Esophagus (tissue), 2 donors: ENCODE results near the gene COG2. TPM values are rescaled to one million over a fixed set of nuclear protein-coding genes. Genes with fewer than 3 reads are reported as not detected.

Experiments used
- H3K27ac ChIP-seq, 2 donors: one replicate each; pipeline ENCODE4 v1.5.1; 2013; ENCODE audit warnings: low read depth in 2 of 2, mild to moderate bottlenecking in 2 of 2, inconsistent platforms in 1 of 2, low read length in 1 of 2, moderate library complexity in 1 of 2
- H3K27me3 ChIP-seq, 2 donors: one replicate each; pipeline ENCODE4 v1.6.1; 2013; ENCODE audit warnings: low read length in 2 of 2, control low read depth in 1 of 2, mild to moderate bottlenecking in 1 of 2; ENCODE audit not compliant: insufficient read depth in 2 of 2, control insufficient read depth in 1 of 2
- H3K36me3 ChIP-seq, 2 donors: one replicate each; pipeline ENCODE4 v1.6.1; 2013; ENCODE audit warnings: low read length in 1 of 2; ENCODE audit not compliant: control insufficient read depth in 2 of 2, insufficient read depth in 2 of 2
- H3K4me1 ChIP-seq, 2 donors: one replicate each; pipeline ENCODE4 v1.6.1; 2013; ENCODE audit warnings: low read length in 1 of 2; ENCODE audit not compliant: control insufficient read depth in 2 of 2, insufficient read depth in 2 of 2
- H3K4me3 ChIP-seq, 2 donors: one replicate each; pipeline ENCODE4 v1.5.1; 2013; ENCODE audit warnings: low read length in 2 of 2, mild to moderate bottlenecking in 2 of 2, low read depth in 1 of 2, moderate library complexity in 1 of 2
- H3K9me3 ChIP-seq, 2 donors: one replicate each; pipeline ENCODE4 v1.6.1; 2013; ENCODE audit warnings: mild to moderate bottlenecking in 2 of 2, low read depth in 1 of 2, low read length in 1 of 2, moderate library complexity in 1 of 2; ENCODE audit not compliant: control insufficient read depth in 2 of 2, insufficient read depth in 1 of 2
- WGBS, 2 donors: extraction: QIAGEN DNeasy Blood & Tissue Kit; methylation state at CpG; one replicate each; pipeline ENCODE4 v1.1.7; 2013; 5-methylcytosine and 5-hydroxymethylcytosine counted together
- polyA plus RNA-seq, 2 donors: library from polyadenylated mRNA; stranded (reverse); fragments of 200-250 nt; gene quantifications; one replicate each; pipeline ENCODE4 v1.2.3, GENCODE V29; 2013
- donor health status: healthy with polysubstance abuse.
- donor health status: Bipolar disorder and iron deficiency.

Gene COG2
- polyA plus RNA-seq, 2 donors: 4.0 to 8.1 TPM

DNA sequence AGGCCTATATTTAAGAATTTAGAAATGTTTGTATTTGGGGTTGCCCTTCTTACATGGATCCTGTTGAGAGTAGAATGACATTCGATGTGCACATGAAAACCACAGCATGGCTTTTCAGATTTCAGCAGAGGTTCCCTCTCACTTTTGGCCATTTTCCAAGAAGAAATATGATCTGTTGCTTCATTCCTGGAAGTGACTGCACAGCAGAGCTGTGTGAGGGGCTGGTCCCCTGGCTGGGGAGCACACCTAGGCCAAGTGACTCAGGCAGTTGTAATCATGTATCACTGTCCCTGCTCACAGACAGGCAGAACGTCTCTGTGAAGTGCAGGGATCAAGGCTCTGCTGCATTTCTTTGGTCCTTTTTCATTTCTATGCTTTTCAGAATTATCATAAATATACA, 39.3 kb downstream of the COG2 start:
- Histone ChIP-seq H3K27ac (peak overlapping the region in 1 of 2 donors; percentile 20), H3K4me3 (no peak overlapping the region), H3K27me3 (no peaks in the 10 kb centered on the region), H3K9me3 (no peaks in the 10 kb centered on the region), H3K4me1 (no peaks in the 10 kb centered on the region), H3K36me3 (peaks cover 7 to 13% of the 10 kb centered on the region in 2 donors)
- WGBS, 2 donors: 21 to 29% methylated on average over 2 of the region's 2 CpGs

DNA sequence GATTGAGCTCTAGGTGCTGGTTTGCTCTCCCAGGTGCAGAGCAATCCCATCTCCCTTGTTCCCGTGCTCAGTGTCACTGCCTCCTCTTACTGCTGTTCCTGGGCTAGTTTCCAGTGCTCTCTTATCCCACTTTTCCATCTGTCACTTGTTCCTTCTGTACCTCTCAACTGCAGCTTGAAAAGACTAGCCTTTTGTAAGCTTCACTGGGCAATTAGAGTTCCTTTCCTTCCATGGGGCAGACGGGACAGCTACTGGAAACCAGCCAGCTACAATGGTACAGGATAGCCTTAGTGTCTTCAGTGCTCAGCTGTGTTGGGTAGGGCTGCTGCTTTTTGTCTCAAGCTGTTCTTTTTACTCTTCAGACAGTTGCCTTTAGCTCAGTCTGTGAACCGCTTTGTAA, 40.0 kb downstream of the COG2 start:
- WGBS, 2 donors: 55 to 71% methylated on average over 3 of the region's 3 CpGs
- H3K36me3 ChIP-seq: peaks cover 7 to 18% of the 10 kb centered on the region in 2 donors
- no peaks in the 10 kb centered on the region for H3K27me3 ChIP-seq
- no peaks in the 10 kb centered on the region for H3K4me1 ChIP-seq
- no peak overlapping the region for H3K4me3 ChIP-seq
- no peaks in the 10 kb centered on the region for H3K9me3 ChIP-seq
- H3K27ac ChIP-seq: no peak overlapping the region

- WGBS, 2 donors: 80 to 83% methylated on average over 9 of the region's 9 CpGs
- Histone ChIP-seq H3K9me3 (no peaks in the 10 kb centered on the region), H3K36me3 (peaks cover 7 to 18% of the 10 kb centered on the region in 2 donors), H3K27me3 (no peaks in the 10 kb centered on the region), H3K4me1 (no peaks in the 10 kb centered on the region), H3K27ac (no peak overlapping the region), H3K4me3 (no peak overlapping the region)
Observed at GRCh38 chr1:230682882-230683610, 40.8 kb downstream of the COG2 start.

DNA sequence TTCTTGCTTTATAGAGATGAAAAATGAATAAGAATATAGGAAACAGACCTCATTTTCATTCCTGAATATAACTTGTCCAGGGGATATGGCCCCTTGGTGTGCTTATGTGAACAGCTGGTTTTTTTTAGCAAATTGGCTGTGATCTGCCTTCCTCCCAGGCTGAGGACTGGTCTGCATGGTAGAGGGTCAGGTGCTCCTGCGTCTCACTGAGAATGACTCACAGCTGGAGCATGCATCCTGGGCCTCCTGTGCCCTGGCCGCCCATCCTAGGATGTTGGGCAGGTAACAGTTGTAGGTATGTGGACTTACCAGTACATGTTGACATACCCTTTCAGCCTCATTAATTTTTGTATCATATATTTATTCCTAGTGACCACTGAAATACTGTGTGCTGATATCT, 41.9 kb downstream of the COG2 start:
- 86 to 89% methylated on average over 2 of the region's 2 CpGs for WGBS, 2 donors
- H3K9me3 ChIP-seq: no peaks in the 10 kb centered on the region

GRCh38 chr1:230684998-230685397, 42.7 kb downstream of the COG2 start:
- Histone ChIP-seq H3K4me1 (no peaks in the 10 kb centered on the region), H3K27me3 (no peaks in the 10 kb centered on the region), H3K36me3 (peaks cover 10 to 23% of the 10 kb centered on the region in 2 donors), H3K27ac (no peak overlapping the region), H3K9me3 (no peaks in the 10 kb centered on the region), H3K4me3 (no peak overlapping the region)
- WGBS, 2 donors: 94 to 97% methylated on average over 5 of the region's 5 CpGs

More for the DNA sequence above, 41.9 kb downstream of the COG2 start:
- Histone ChIP-seq H3K4me1 (no peaks in the 10 kb centered on the region), H3K36me3 (peaks cover 10 to 17% of the 10 kb centered on the region in 2 donors), H3K27me3 (no peaks in the 10 kb centered on the region), H3K4me3 (no peak overlapping the region), H3K27ac (no peak overlapping the region)

DNA sequence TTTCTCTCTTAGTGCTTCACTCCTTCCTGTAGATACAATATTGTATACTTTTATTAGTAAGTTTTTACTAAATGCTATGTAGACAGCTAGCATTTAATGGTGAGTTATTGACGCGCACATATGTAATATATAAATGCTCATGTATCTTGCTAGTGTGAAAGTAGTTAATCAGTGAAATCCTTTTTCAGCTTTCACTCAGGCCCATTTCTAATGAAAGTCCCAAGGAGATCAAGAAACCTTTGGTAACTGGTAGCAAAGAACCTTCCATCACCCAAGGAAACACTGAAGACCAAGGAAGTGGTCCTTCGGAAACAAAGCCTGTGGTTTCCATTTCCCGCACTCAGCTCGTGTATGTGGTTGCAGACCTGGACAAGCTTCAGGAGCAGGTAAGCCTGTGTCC, 44.5 kb downstream of the COG2 start:
- Histone ChIP-seq H3K27me3 (no peaks in the 10 kb centered on the region), H3K4me1 (no peaks in the 10 kb centered on the region), H3K36me3 (peaks cover 15 to 30% of the 10 kb centered on the region in 2 donors), H3K9me3 (no peaks in the 10 kb centered on the region), H3K4me3 (no peak overlapping the region), H3K27ac (no peak overlapping the region)
- 83 to 87% methylated on average over 5 of the region's 5 CpGs for WGBS, 2 donors

DNA sequence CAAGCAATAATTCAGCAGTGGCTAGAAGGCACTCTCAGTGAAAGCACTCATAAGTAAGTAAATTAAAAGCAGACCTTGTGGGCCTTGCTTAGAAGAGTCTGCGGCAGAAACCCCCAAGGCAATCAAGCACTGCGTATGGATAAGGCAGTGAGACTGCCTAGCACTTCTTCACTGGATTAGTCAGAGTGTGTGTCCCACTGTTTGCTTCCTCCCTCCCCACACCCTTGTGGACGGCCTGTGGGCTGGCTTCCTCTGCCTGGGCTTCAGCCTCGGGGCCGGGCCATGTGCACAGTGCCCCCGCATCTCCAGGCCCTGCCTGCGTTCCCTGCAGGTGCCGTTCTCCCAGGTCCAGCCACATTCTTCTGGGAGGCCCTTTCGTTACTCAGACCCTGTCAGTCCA, 47.8 kb downstream of the COG2 start:
- Histone ChIP-seq H3K9me3 (no peaks in the 10 kb centered on the region), H3K4me1 (no peaks in the 10 kb centered on the region), H3K27ac (no peak overlapping the region), H3K4me3 (no peak overlapping the region), H3K36me3 (peaks cover 10 to 34% of the 10 kb centered on the region in 2 donors), H3K27me3 (no peaks in the 10 kb centered on the region)
- WGBS, 2 donors: 93 to 94% methylated on average over 8 to 9 of the region's 9 CpGs

DNA sequence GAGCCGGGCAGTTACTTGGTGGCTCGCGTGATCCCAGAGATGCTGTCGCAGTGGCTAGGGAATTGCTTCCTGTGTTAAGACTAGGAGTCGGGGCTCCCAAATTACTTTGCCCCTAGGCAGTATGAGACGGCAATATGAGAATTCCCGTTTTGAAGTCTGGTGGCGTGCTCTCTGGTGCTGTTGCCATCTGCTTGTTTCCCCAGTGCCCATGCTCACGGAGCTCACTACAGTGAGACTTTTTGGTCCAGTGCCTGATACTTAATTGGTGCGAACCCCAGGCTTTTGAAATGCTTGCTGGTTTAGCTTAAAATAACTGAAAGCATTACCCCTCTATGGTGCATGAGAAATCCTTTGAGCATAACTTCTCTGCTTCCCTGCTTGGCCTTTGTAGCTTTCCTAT, 49.3 kb downstream of the COG2 start:
- no peak overlapping the region for H3K27ac ChIP-seq
- WGBS, 2 donors: 94 to 97% methylated on average over 10 of the region's 10 CpGs
- H3K9me3 ChIP-seq: no peaks in the 10 kb centered on the region
- H3K36me3 ChIP-seq: peaks cover 10 to 36% of the 10 kb centered on the region in 2 donors
- no peaks in the 10 kb centered on the region for H3K27me3 ChIP-seq
- no peaks in the 10 kb centered on the region for H3K4me1 ChIP-seq
- H3K4me3 ChIP-seq: no peak overlapping the region

GRCh38 chr1:230693221-230693620, 50.9 kb downstream of the COG2 start:
- Histone ChIP-seq H3K27me3 (no peaks in the 10 kb centered on the region), H3K9me3 (no peaks in the 10 kb centered on the region), H3K36me3 (peaks cover 9 to 30% of the 10 kb centered on the region in 2 donors), H3K27ac (no peak overlapping the region), H3K4me1 (no peaks in the 10 kb centered on the region), H3K4me3 (no peak overlapping the region)
- WGBS, 2 donors: 82 to 88% methylated on average over 6 of the region's 6 CpGs

GRCh38 chr1:230693777-230694176, 51.5 kb downstream of the COG2 start:
- WGBS, 2 donors: 84 to 87% methylated on average over 8 of the region's 8 CpGs
- no peak overlapping the region for H3K27ac ChIP-seq
- no peaks in the 10 kb centered on the region for H3K27me3 ChIP-seq
- H3K4me1 ChIP-seq: no peaks in the 10 kb centered on the region
- no peak overlapping the region for H3K4me3 ChIP-seq
- H3K36me3 ChIP-seq: peaks cover 6 to 26% of the 10 kb centered on the region in 2 donors
- no peaks in the 10 kb centered on the region for H3K9me3 ChIP-seq
